ENCODE results near the gene PTPRG.

DNA sequence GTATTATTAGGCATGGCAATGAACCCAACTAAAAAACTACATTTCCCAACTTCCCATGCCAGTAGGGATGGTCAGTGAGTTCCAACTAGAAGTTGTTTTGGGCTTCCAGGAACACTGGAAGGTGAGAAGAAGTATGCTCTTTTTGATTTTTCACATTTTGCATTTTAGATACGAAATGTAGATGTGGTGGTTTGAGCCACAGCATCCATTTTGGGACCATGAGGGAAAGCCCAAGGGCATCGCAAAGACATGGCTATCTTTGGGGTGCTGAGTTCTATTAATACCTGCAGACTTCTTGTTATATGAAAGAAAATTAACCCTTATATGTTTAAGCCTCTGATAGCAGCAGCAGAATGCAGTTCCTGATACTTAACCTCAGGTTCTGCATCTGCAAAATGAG lies 62.9 kb downstream of the PTPRG start:
- TF ChIP-seq, protein P1, sequence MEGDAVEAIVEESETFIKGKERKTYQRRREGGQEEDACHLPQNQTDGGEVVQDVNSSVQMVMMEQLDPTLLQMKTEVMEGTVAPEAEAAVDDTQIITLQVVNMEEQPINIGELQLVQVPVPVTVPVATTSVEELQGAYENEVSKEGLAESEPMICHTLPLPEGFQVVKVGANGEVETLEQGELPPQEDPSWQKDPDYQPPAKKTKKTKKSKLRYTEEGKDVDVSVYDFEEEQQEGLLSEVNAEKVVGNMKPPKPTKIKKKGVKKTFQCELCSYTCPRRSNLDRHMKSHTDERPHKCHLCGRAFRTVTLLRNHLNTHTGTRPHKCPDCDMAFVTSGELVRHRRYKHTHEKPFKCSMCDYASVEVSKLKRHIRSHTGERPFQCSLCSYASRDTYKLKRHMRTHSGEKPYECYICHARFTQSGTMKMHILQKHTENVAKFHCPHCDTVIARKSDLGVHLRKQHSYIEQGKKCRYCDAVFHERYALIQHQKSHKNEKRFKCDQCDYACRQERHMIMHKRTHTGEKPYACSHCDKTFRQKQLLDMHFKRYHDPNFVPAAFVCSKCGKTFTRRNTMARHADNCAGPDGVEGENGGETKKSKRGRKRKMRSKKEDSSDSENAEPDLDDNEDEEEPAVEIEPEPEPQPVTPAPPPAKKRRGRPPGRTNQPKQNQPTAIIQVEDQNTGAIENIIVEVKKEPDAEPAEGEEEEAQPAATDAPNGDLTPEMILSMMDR (IDR thresholded peaks at IDR 0.05; ENCODE audit: low read depth, low read length, poor library complexity, severe bottlenecking) = no peak
- no peak for TF ChIP-seq EZH2phosphoT487 (IDR thresholded peaks at IDR 0.05; ENCODE audit: borderline replicate concordance, low read length)

Data from DOHH2 (cell line).